ENCODE data around the gene CREB5. TPM values are rescaled to one million over a fixed set of nuclear protein-coding genes. Genes with fewer than 3 reads are reported as not detected.
A peak's percentile ranks its signal among the peaks of the same experiment; 100 is the strongest.

The CREB5 gene
- total RNA-seq, 2 donors from 2014 or later: 0.53 to 2.6 TPM

DNA sequence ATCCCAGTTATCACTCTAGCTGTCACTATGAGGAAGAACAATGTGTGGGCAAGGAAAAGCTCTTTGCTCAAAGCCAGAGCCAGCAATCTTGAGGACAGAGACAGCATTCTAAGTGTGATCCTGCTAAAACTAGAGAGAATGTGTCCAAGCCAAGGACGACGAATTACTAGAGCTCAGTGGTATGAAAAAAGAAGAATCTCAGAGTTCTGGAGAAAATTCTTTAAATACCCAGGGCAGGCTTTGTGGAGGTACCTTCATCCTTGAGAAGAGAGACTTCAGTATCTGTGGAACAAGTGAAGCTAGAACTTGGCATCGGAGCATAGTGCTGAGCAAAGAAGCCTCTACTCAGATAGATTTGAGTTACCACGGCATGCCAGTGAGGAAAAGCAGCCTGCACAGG, 336.0 kb downstream of the CREB5 start:
- no peaks in the 10 kb centered on the region for H3K36me3 Mint-ChIP-seq (ENCODE audit: low read depth)
- H3K27me3 ChIP-seq (ENCODE audit: control insufficient read depth, insufficient read depth, low read length, poor library complexity, severe bottlenecking): peaks cover 5% of the 10 kb centered on the region
- TF ChIP-seq, protein P1, sequence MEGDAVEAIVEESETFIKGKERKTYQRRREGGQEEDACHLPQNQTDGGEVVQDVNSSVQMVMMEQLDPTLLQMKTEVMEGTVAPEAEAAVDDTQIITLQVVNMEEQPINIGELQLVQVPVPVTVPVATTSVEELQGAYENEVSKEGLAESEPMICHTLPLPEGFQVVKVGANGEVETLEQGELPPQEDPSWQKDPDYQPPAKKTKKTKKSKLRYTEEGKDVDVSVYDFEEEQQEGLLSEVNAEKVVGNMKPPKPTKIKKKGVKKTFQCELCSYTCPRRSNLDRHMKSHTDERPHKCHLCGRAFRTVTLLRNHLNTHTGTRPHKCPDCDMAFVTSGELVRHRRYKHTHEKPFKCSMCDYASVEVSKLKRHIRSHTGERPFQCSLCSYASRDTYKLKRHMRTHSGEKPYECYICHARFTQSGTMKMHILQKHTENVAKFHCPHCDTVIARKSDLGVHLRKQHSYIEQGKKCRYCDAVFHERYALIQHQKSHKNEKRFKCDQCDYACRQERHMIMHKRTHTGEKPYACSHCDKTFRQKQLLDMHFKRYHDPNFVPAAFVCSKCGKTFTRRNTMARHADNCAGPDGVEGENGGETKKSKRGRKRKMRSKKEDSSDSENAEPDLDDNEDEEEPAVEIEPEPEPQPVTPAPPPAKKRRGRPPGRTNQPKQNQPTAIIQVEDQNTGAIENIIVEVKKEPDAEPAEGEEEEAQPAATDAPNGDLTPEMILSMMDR (conservative IDR thresholded peaks at IDR 0.05): no peak
- no peak overlapping the region for H3K27ac Mint-ChIP-seq
- no peaks in the 10 kb centered on the region for H3K9me3 Mint-ChIP-seq
- no peak overlapping the region for H3K4me3 Mint-ChIP-seq
- WGBS, 2 experiments (ENCODE audit: insufficient coverage in 1 of 2, insufficient read length in 1 of 2): 93 to 96% methylated on average over 4 of the region's 4 CpGs
- H3K9me3 ChIP-seq (ENCODE audit: control insufficient read depth, low read length): no peaks in the 10 kb centered on the region
- no peaks in the 10 kb centered on the region for H3K27me3 Mint-ChIP-seq (ENCODE audit: insufficient read depth)
- no peak overlapping the region for H3K4me3 ChIP-seq (ENCODE audit: low read length)
- DNase-seq: no peak
- peaks cover 14% of the 10 kb centered on the region for H3K4me1 ChIP-seq (ENCODE audit: control insufficient read depth, insufficient read depth, low read length)
- H3K9ac ChIP-seq (ENCODE audit: extremely low read depth, low read length, poor library complexity, severe bottlenecking): no peak overlapping the region
- H3K4me1 Mint-ChIP-seq: peaks cover 41% of the 10 kb centered on the region
- H3K36me3 ChIP-seq (ENCODE audit: control insufficient read depth, insufficient read depth, low read length): no peaks in the 10 kb centered on the region
- H3K27ac ChIP-seq (ENCODE audit: low read depth, low read length): no peak overlapping the region

DNA sequence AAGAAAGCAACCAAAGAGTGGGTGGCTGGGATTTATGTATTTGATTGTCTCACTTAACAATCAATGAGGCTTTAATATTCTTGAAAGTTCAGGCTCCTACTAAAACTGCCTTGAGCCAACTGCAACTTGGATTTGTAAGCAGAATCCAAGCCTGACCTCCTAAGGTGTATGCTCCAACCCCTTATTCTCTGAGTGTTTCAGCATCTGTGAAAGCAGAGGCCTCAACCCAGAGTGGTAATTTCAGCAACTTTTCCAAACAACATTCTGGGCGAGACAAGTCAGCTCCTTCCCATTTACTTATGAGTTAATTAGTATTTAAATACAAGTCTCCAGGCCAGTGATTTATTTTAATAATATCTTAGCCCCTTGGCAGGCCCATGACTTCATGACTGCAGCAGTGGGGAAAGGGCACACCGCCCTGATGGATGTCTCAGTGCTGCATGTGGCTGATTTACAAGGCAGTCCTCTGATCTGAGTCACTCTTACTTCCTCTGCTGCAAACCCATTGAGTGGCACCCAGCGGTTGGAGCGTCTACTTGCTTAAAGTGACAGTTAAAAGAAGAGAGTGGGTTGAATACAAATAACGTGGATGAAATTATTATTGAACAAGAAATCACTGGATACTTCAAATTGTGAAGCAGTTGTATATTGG, 336.7 kb downstream of the CREB5 start:
- H3K9ac ChIP-seq (ENCODE audit: extremely low read depth, low read length, poor library complexity, severe bottlenecking): no peak overlapping the region
- H3K9me3 Mint-ChIP-seq: no peaks in the 10 kb centered on the region
- WGBS, 2 experiments (ENCODE audit: insufficient coverage in 1 of 2, insufficient read length in 1 of 2): 66 to 68% methylated on average over 4 to 5 of the region's 5 CpGs
- no peaks in the 10 kb centered on the region for H3K27me3 Mint-ChIP-seq (ENCODE audit: insufficient read depth)
- H3K4me3 ChIP-seq (ENCODE audit: low read length): no peak overlapping the region
- H3K4me1 Mint-ChIP-seq: peaks cover 41% of the 10 kb centered on the region
- no peak overlapping the region for H3K27ac Mint-ChIP-seq
- peaks cover 5% of the 10 kb centered on the region for H3K27me3 ChIP-seq (ENCODE audit: control insufficient read depth, insufficient read depth, low read length, poor library complexity, severe bottlenecking)
- peaks cover 14% of the 10 kb centered on the region for H3K4me1 ChIP-seq (ENCODE audit: control insufficient read depth, insufficient read depth, low read length)
- TF ChIP-seq, protein P1 (conservative IDR thresholded peaks at IDR 0.05): no peak
- H3K4me3 Mint-ChIP-seq: no peak overlapping the region
- DNase-seq: peak; percentile 65
- no peak overlapping the region for H3K27ac ChIP-seq (ENCODE audit: low read depth, low read length)
- no peaks in the 10 kb centered on the region for H3K36me3 ChIP-seq (ENCODE audit: control insufficient read depth, insufficient read depth, low read length)
- H3K9me3 ChIP-seq (ENCODE audit: control insufficient read depth, low read length): no peaks in the 10 kb centered on the region
- H3K36me3 Mint-ChIP-seq (ENCODE audit: low read depth): no peaks in the 10 kb centered on the region

- Histone ChIP-seq H3K9ac (ENCODE audit: extremely low read depth, low read length, poor library complexity, severe bottlenecking) (no peak overlapping the region), H3K4me1 (ENCODE audit: control insufficient read depth, insufficient read depth, low read length) (peaks cover 14% of the 10 kb centered on the region), H3K9me3 (ENCODE audit: control insufficient read depth, low read length) (no peaks in the 10 kb centered on the region), H3K27ac (ENCODE audit: low read depth, low read length) (no peak overlapping the region), H3K4me3 (ENCODE audit: low read length) (no peak overlapping the region), H3K27me3 (ENCODE audit: control insufficient read depth, insufficient read depth, low read length, poor library complexity, severe bottlenecking) (peaks cover 5% of the 10 kb centered on the region), H3K36me3 (ENCODE audit: control insufficient read depth, insufficient read depth, low read length) (no peaks in the 10 kb centered on the region)
- TF ChIP-seq, protein P1 (conservative IDR thresholded peaks at IDR 0.05): no peak
- H3K36me3 Mint-ChIP-seq (ENCODE audit: low read depth): no peaks in the 10 kb centered on the region
- peaks cover 41% of the 10 kb centered on the region for H3K4me1 Mint-ChIP-seq
- H3K4me3 Mint-ChIP-seq: no peak overlapping the region
- 88 to 91% methylated on average over 1 of the region's 2 CpGs for WGBS, 2 experiments (ENCODE audit: insufficient coverage in 1 of 2, insufficient read length in 1 of 2)
- no peaks in the 10 kb centered on the region for H3K27me3 Mint-ChIP-seq (ENCODE audit: insufficient read depth)
- no peak overlapping the region for H3K27ac Mint-ChIP-seq
- no peak for DNase-seq
- no peaks in the 10 kb centered on the region for H3K9me3 Mint-ChIP-seq
These were observed 337.3 kb downstream of the CREB5 start for GRCh38 chr7:28749638-28750037.
